GM23338 (cell line): ENCODE measurements around the gene NDRG2. TPM values are rescaled to one million over a fixed set of nuclear protein-coding genes. Genes with fewer than 3 reads are reported as not detected.

Experiments
- ATAC-seq: fragments of 200-7000 bp; cut with Tn5 transposase; 3 replicates; pipeline ENCODE4 v1.9.1; 2020
- DNase-seq: peaks from one replicate; pipeline ENCODE4 v3.0.0-alpha.2; 2015; ENCODE audit warnings: low spot score
- H2AFZ ChIP-seq: fragments of 200-600 bp; sonication (generic); 2 replicates; pipeline ENCODE4 v1.8.0; 2016; ENCODE audit warnings: antibody characterized with exemption, mild to moderate bottlenecking, moderate library complexity
- H3F3A ChIP-seq: fragments of 200-600 bp; sonication (generic); replicated peaks from 2 replicates; pipeline ENCODE4 v1.8.0; 2017; ENCODE audit warnings: antibody characterized with exemption, mixed run types, low read depth
- H3K27ac ChIP-seq: fragments of 200-600 bp; sonication (generic); 2 replicates; pipeline ENCODE4 v1.6.1; 2016; ENCODE audit warnings: low read depth
- H3K27me3 ChIP-seq: fragments of 200-600 bp; sonication (generic); 2 replicates; pipeline ENCODE4 v1.8.0; 2016; ENCODE audit warnings: mild to moderate bottlenecking, mixed run types, moderate library complexity; ENCODE audit not compliant: insufficient read depth
- H3K36me3 ChIP-seq: fragments of 200-600 bp; sonication (generic); 2 replicates; pipeline ENCODE4 v1.8.0; 2016; ENCODE audit warnings: mild to moderate bottlenecking; ENCODE audit not compliant: insufficient read depth
- H3K4me1 ChIP-seq: fragments of 200-600 bp; sonication (generic); 2 replicates; pipeline ENCODE4 v1.8.0; 2016; ENCODE audit warnings: mild to moderate bottlenecking, moderate library complexity; ENCODE audit not compliant: insufficient read depth
- H3K4me2 ChIP-seq: fragments of 200-600 bp; sonication (generic); 2 replicates; pipeline ENCODE4 v1.7.1; 2017; ENCODE audit warnings: mixed run types
- H3K4me3 ChIP-seq: fragments of 200-600 bp; sonication (generic); 2 replicates; pipeline ENCODE4 v1.6.1; 2016; ENCODE audit warnings: mixed run types
- H3K79me2 ChIP-seq: fragments of 200-600 bp; sonication (generic); replicated peaks from 2 replicates; pipeline ENCODE4 v1.8.0; 2017; ENCODE audit warnings: mild to moderate bottlenecking; ENCODE audit not compliant: insufficient read depth
- H3K9me2 ChIP-seq: fragments of 200-600 bp; sonication (generic); 2 replicates; pipeline ENCODE4 v1.8.0; 2017; ENCODE audit not compliant: insufficient read depth
- H4K20me1 ChIP-seq: fragments of 200-600 bp; sonication (generic); replicated peaks from 2 replicates; pipeline ENCODE4 v1.8.0; 2017; ENCODE audit warnings: mild to moderate bottlenecking; ENCODE audit not compliant: insufficient read depth
- H3K27ac Mint-ChIP-seq: 2 replicates; pipeline ENCODE4 v1.8.0; 2020; ENCODE audit warnings: inconsistent platforms, mild to moderate bottlenecking, moderate library complexity, mixed read lengths
- H3K27me3 Mint-ChIP-seq: 3 replicates; pipeline ENCODE4 v1.8.0; 2022; ENCODE audit warnings: low read depth, mild to moderate bottlenecking, moderate library complexity, mixed read lengths, inconsistent platforms; ENCODE audit not compliant: insufficient read depth, poor library complexity
- H3K36me3 Mint-ChIP-seq: 3 replicates; pipeline ENCODE4 v1.8.0; 2021; ENCODE audit warnings: low read depth, mild to moderate bottlenecking, inconsistent platforms, moderate library complexity, mixed read lengths
- H3K4me1 Mint-ChIP-seq: 3 replicates; pipeline ENCODE4 v1.8.0; 2020; ENCODE audit warnings: mild to moderate bottlenecking, inconsistent platforms, mixed read lengths
- H3K4me3 Mint-ChIP-seq: 3 replicates; pipeline ENCODE4 v1.8.0; 2021; ENCODE audit warnings: moderate library complexity, mild to moderate bottlenecking, inconsistent platforms, mixed read lengths
- H3K9me3 Mint-ChIP-seq: 3 replicates; pipeline ENCODE4 v1.8.0; 2020; ENCODE audit warnings: moderate library complexity, mild to moderate bottlenecking, inconsistent platforms, mixed read lengths
- CTCF ChIP-seq, 2 experiments: fragments of 200-600 bp in 1 of 2; sonication (generic) in 1 of 2; conservative IDR thresholded peaks; 2 replicates each; pipeline versions ENCODE4 v1.5.1 to v1.6.1; 2016 to 2017; ENCODE audit warnings: antibody characterized with exemption in 2 of 2, low read depth in 2 of 2, mild to moderate bottlenecking in 2 of 2, moderate library complexity in 1 of 2
- ETS1 ChIP-seq: IDR thresholded peaks from 2 replicates; pipeline ENCODE4 v1.6.1; 2016; ENCODE audit warnings: antibody characterized with exemption
- EZH2 ChIP-seq: fragments of 200-600 bp; sonication (generic); IDR thresholded peaks from one replicate; pipeline ENCODE4 v1.8.0; 2017; ENCODE audit warnings: antibody characterized with exemption, mild to moderate bottlenecking, low read depth; ENCODE audit not compliant: unreplicated experiment
- EZH2phosphoT487 ChIP-seq: fragments of 200-600 bp; sonication (generic); IDR thresholded peaks from one replicate; pipeline ENCODE4 v1.8.1; 2018; ENCODE audit warnings: antibody characterized with exemption; ENCODE audit not compliant: unreplicated experiment
- POLR2AphosphoS5 ChIP-seq: IDR thresholded peaks from 2 replicates; pipeline ENCODE4 v1.6.1; 2016; ENCODE audit warnings: antibody characterized with exemption, low read depth
- STAT1 ChIP-seq: IDR thresholded peaks from one replicate; pipeline ENCODE4 v1.6.1; 2016; ENCODE audit warnings: antibody characterized with exemption; ENCODE audit not compliant: unreplicated experiment
- ZNF114 ChIP-seq: fragments of 250-450 bp; sonication (Bioruptor Pico); IDR thresholded peaks from 2 replicates; pipeline ENCODE4 v1.5.0; 2020; ENCODE audit warnings: mild to moderate bottlenecking, moderate library complexity
- ZNF331 ChIP-seq: fragments of 250-450 bp; sonication (Bioruptor Pico); IDR thresholded peaks from 2 replicates; pipeline ENCODE4 v1.5.0; 2020; ENCODE audit warnings: low read depth, mild to moderate bottlenecking, moderate library complexity
- ZNF462 ChIP-seq: fragments of 250-450 bp; sonication (Bioruptor Pico); IDR thresholded peaks from 2 replicates; pipeline ENCODE4 v1.5.0; 2020; ENCODE audit warnings: mild to moderate bottlenecking, moderate library complexity
- polyA plus RNA-seq: library from polyadenylated mRNA; unstranded; fragments of >200 nt; fragmentation: Nextera tagmentation; extraction: Ambion mirVana; gene quantifications from 2 replicates; pipeline ENCODE4 v1.2.1, GENCODE V29; 2016
- total RNA-seq: library from RNA; depleted of rRNA; stranded (reverse); fragments of >200 nt; shearing (Covaris generic); gene quantifications from 2 replicates; pipeline ENCODE4 v1.2.3, GENCODE V29; 2014

The NDRG2 gene
- total and polyA plus RNA-seq, 2 experiments from 2014 or later, result 8.8 to 20.6 TPM

- Histone ChIP-seq H3K79me2 (no peaks in the 10 kb centered on the region), H3K4me3 (peak overlapping the region; percentile 74), H2AFZ (peak overlapping the region; percentile 96), H3K27ac (no peak overlapping the region), H3K9me2 (0 out of 2 replicates have a peak, but pooled peaks cover 6% of the 10 kb centered on the region), H3F3A (no peaks in the 10 kb centered on the region), H3K27me3 (0 out of 2 replicates have a peak, but pooled peaks cover 4% of the 10 kb centered on the region), H3K4me2 (peak overlapping the region; percentile 82), H3K36me3 (no peaks in the 10 kb centered on the region), H3K4me1 (peaks cover 7% of the 10 kb centered on the region), H4K20me1 (no peaks in the 10 kb centered on the region)
- TF ChIP-seq EZH2 (no peak), EZH2phosphoT487 (no peak), POLR2AphosphoS5 (no peak), ZNF331 (CRISPR knock-in tag) (no peak), CTCF (conservative IDR thresholded peaks at IDR 0.05; ENCODE audit: low read depth in 2 of 2) (no peak), ZNF114 (CRISPR knock-in tag) (no peak), ETS1 (no peak), ZNF462 (CRISPR knock-in tag) (no peak), STAT1 (no peak)
- Mint-ChIP-seq H3K27ac (peak overlapping the region; percentile 99; the same call in 1 of the 2 replicates), H3K4me3 (peak overlapping the region; percentile 96), H3K27me3 (peaks cover 6% of the 10 kb centered on the region), H3K9me3 (no peaks in the 10 kb centered on the region), H3K36me3 (no peaks in the 10 kb centered on the region), H3K4me1 (peaks cover 9% of the 10 kb centered on the region)
- DNase-seq, result no peak
- peak; percentile 16 for ATAC-seq
These were observed 54.2 kb downstream of the NDRG2 start for GRCh38 chr14:20970647-20970982.
